Activated CD4-positive, alpha-beta memory T cell treated with anti-CD3 and anti-CD28 coated beads, Interleukin-2, amount 10 ng/mL, durations not matched to agents 7 days and 5 days (primary cell): ENCODE data around the gene ARID5A. TPM values are rescaled to one million over a fixed set of nuclear protein-coding genes. Genes with fewer than 3 reads are reported as not detected.
A peak's percentile ranks its signal among the peaks of the same experiment; 100 is the strongest.

Source experiments
- CTCF ChIA-PET: fragments of 350-600 bp; sonication (Branson Sonifier 250); formaldehyde crosslinking; loops from one replicate; lab custom pipeline; 2021; ENCODE audit warnings: antibody characterized with exemption, inconsistent platforms; lab: Charles Lee
- POLR2A ChIA-PET: fragments of 350-600 bp; sonication (Branson Sonifier 250); formaldehyde crosslinking; loops from one replicate; lab custom pipeline; 2021; ENCODE audit warnings: antibody characterized with exemption; lab: Charles Lee
- DNase-seq: peaks from one replicate; pipeline ENCODE4 v3.0.0-alpha.2; 2020
- H3K27ac Mint-ChIP-seq: one replicate; pipeline ENCODE4 v1.8.0; 2021; ENCODE audit warnings: mild to moderate bottlenecking, mixed read lengths
- H3K27me3 Mint-ChIP-seq: one replicate; pipeline ENCODE4 v1.8.0; 2021; ENCODE audit warnings: mixed read lengths
- H3K36me3 Mint-ChIP-seq: one replicate; pipeline ENCODE4 v1.8.0; 2021; ENCODE audit warnings: low read depth, mixed read lengths
- H3K4me1 Mint-ChIP-seq: one replicate; pipeline ENCODE4 v1.8.0; 2021; ENCODE audit warnings: mixed read lengths
- H3K4me3 Mint-ChIP-seq: one replicate; pipeline ENCODE4 v1.8.0; 2021; ENCODE audit warnings: mild to moderate bottlenecking, mixed read lengths
- H3K9me3 Mint-ChIP-seq: one replicate; pipeline ENCODE4 v1.8.0; 2021; ENCODE audit warnings: mixed read lengths
- total RNA-seq, 2 experiments: library from RNA; stranded (reverse); gene quantifications; one replicate each; pipeline ENCODE4 v1.2.3, GENCODE V29; 2021

Gene ARID5A
- total RNA-seq, 2 experiments from 2014 or later = 80.0 to 86.8 TPM

DNA sequence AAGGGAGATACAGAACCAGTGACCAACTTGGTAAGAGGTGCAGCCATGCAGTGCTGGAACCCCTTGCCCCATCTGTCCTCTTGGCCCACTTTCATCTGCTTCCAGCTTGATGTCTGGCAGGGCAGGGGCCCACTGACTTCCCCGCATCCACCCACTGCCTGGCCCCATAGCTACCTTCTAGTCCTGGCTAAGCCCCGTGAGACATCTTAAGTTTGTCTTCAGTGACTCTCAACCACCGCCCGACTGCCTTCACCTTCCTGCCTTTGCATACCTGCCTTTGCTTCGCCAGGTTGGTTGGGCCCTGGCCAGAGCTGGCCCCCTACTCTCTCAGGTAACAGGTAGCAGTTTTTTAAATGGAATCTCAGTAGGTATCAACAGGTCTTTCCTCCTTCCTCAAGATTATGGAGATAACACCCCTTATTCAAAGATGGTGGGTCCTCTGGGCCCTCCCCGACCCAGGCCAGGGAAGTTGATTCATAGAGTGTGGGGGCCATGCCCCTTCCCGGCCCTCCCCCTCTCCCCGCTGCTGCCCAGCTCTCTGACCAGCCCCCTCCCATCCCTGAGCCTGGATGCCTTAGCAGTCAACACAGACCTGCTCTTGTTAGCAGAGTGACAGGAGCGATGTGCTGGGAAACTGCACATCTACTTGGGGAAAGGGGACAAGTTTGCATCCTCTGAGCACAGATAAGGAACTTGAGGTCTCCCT lies 2.8 kb downstream of the ARID5A start:
- H3K4me3 Mint-ChIP-seq = peak overlapping the region; percentile 90
- POLR2A ChIA-PET = interaction anchor here (1.0 to 8.2 kb wide), 12 partner anchors 8 to 318 kb away, joined by 3 to 221 read pairs (median 14); partner anchors contain the start of genes ITPRIPL1 and KANSL3
- peaks cover 3% of the 10 kb centered on the region for H3K27me3 Mint-ChIP-seq
- H3K27ac Mint-ChIP-seq = peak overlapping the region; percentile 97
- CTCF ChIA-PET = interaction anchor here (0.6 to 6.2 kb wide), 7 partner anchors 8 to 573 kb away, joined by 3 to 63 read pairs (median 4); partner anchors contain the start of gene ANKRD36
- H3K36me3 Mint-ChIP-seq = peaks cover 65% of the 10 kb centered on the region
- no peak for DNase-seq
- peaks cover 68% of the 10 kb centered on the region for H3K4me1 Mint-ChIP-seq
- no peaks in the 10 kb centered on the region for H3K9me3 Mint-ChIP-seq

DNA sequence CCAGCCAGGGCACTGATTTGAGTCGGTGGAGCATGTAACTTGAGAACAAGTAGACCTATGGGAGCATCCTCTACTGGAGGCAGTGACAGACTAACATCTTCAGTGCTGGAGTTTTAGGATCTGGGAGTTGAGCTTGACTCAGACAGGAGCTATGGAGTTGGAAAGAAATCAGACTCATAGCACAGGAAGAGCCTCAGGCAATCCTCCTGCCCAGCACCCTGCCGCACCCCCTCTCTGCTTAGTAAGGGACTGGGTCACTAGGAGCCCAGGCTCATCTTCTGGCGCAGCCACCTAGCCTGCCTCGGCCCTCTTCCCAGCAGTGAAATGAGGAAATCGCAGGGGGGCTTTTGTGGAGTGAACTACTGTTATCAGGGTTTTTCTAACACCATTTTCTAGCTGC lies 3.6 kb downstream of the ARID5A start:
- Mint-ChIP-seq H3K36me3 (peaks cover 71% of the 10 kb centered on the region), H3K9me3 (no peaks in the 10 kb centered on the region), H3K4me1 (peaks cover 71% of the 10 kb centered on the region), H3K27ac (no peak overlapping the region), H3K27me3 (peaks cover 2% of the 10 kb centered on the region), H3K4me3 (peak overlapping the region; percentile 90)
- DNase-seq = no peak
- ChIA-PET POLR2A (interaction anchor here (1.3 to 8.2 kb wide), 5 partner anchors 7 to 97 kb away, joined by 3 to 221 read pairs (median 41); partner anchors contain the start of gene KANSL3), CTCF (interaction anchor here (0.6 to 6.2 kb wide), 4 partner anchors 9 to 133 kb away, joined by 3 to 63 read pairs (median 9); no protein-coding TSS in a partner anchor)

DNA sequence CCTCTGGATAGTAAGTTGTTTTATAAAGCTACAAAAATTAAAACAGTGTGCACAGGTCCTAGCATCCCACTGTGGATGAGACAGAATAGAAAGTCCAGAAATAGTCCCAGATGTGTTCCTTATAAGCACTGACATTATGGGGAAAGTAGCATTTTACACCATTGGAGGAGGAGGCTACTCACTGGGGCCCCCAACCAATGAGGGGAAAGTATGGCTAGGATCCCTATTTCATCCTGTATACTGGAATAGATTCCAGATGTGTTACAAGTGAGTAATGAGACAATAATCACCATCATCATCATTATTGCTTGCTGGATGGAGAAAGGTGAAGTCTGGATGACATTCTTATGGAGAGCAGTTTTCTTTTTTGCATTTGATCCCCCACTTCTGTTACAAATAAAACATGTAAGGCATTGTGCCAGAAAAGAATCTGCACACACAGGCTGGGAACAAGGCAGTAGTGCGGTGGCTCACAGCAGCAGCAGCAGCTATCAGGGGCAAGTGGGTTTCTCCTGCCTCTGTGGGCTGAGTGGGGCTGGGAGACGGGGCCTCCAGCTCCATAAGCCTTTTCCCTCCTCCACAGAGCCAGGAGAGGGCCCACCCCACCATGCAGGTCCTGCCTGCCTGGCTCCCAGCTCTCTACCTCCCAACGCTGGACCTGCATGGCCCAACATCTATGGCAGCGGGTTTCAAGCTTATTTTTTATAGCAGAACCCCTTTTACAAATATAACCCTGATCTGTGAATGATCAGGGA lies 5.0 kb downstream of the ARID5A start:
- POLR2A ChIA-PET = interaction anchor here (1.3 to 8.2 kb wide), 3 partner anchors 11 to 56 kb away, joined by 3 to 221 read pairs (median 62); no protein-coding TSS in a partner anchor
- Mint-ChIP-seq H3K27ac (no peak overlapping the region), H3K4me1 (peaks cover 75% of the 10 kb centered on the region), H3K27me3 (peaks cover 2% of the 10 kb centered on the region), H3K36me3 (peaks cover 84% of the 10 kb centered on the region), H3K9me3 (peaks cover 2% of the 10 kb centered on the region), H3K4me3 (no peak overlapping the region)
- CTCF ChIA-PET = interaction anchor here (3.5 to 6.2 kb wide), 2 partner anchors 12 to 135 kb away, joined by 14 to 63 read pairs; no protein-coding TSS in a partner anchor
- DNase-seq = no peak

DNA sequence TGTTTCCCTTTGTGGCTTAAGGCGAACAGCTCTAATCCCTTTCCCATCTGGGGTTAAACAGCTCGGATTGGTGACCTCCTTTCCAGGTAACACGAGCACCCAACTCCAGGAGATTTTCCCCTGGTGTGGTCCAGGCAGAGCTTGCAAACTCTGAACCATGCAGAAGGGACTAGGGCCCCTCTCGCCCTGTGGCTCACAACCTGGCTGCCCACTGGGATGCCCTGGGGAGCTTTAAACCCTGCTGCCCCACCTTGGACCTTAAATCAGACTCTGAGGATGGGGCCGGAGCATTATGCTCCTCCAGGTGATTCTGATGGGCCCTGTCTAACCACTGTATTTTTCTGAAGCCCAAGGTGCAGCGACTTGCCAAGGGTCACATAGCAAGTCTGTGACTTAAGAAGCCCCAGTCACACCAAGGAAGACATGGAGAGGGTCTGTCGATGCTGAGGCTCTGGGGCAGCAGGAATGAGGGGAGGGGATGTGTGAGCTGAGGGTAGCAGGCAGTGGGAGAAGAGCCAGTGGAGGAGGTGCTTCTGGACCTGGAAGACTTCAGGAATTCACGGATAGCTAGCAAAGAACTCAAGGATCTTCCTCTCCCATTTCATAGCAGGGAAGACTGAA lies 5.9 kb downstream of the ARID5A start:
- Mint-ChIP-seq H3K36me3 (peaks cover 86% of the 10 kb centered on the region), H3K4me3 (no peak overlapping the region), H3K27me3 (peaks cover 2% of the 10 kb centered on the region), H3K4me1 (peaks cover 83% of the 10 kb centered on the region), H3K9me3 (peaks cover 2% of the 10 kb centered on the region), H3K27ac (no peak overlapping the region)
- ChIA-PET POLR2A (interaction anchor here (1.0 to 8.2 kb wide), 3 partner anchors 10 to 49 kb away, joined by 3 to 221 read pairs (median 62); no protein-coding TSS in a partner anchor), CTCF (interaction anchor here (3.5 to 6.2 kb wide), 2 partner anchors 11 to 136 kb away, joined by 14 to 63 read pairs; no protein-coding TSS in a partner anchor)
- DNase-seq = no peak

DNA sequence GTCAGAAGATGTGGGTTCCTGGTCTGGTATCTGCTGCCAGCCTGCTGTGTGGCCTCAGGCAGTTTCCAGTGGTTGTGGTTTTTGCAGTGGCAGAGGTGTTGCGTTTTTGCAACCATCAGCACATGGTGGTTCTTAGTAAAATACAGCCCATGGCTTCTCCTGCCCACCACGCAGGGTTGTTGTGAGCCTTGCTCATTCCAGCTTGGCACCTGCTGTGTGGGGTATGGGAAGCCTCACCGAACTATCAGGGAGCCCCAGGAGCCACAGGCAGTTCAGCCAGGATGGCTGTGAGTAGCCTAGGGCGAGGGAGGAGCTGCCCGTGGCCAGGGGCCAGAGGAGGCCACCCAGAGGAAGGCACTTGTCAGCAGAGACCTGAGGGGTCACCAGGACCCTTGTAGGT lies 9.8 kb downstream of the ARID5A start:
- peaks cover 2% of the 10 kb centered on the region for H3K27me3 Mint-ChIP-seq
- peaks cover 58% of the 10 kb centered on the region for H3K4me1 Mint-ChIP-seq
- ChIA-PET POLR2A (interaction anchor here (0.9 to 3.5 kb wide), 4 partner anchors 8 to 19 kb away, joined by 3 to 41 read pairs (median 6); partner anchors contain the start of gene ARID5A), CTCF (interaction anchor here (1.3 kb wide), 2 partner anchors 8 to 10 kb away, joined by 4 to 5 read pairs; no protein-coding TSS in a partner anchor)
- H3K36me3 Mint-ChIP-seq = peaks cover 73% of the 10 kb centered on the region
- H3K4me3 Mint-ChIP-seq = peak overlapping the region; percentile 28
- peak overlapping the region; percentile 61 for H3K27ac Mint-ChIP-seq
- peak; percentile 55 for DNase-seq
- peaks cover 2% of the 10 kb centered on the region for H3K9me3 Mint-ChIP-seq

DNA sequence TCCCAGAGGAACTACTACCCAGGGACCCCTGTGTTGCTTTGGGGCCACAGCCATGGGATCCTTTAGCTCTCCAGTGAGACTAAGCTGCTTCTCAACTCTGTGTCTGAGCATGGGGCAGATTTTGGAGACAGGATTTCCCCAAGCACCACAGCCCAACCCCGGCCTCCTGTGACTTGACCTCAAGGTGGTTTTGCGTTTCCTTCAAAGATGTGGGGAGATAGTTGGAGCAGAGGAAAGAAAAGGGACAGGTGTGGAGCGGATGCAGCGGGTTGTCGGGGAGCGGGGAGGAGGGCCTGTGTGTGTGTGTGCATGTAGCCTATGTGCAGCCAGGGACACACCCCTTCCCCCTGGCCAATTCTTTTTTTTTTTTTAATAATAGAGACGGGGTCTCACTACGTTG lies 10.2 kb downstream of the ARID5A start:
- H3K27ac Mint-ChIP-seq = peak overlapping the region; percentile 66
- ChIA-PET CTCF (interaction anchor here (1.3 kb wide), 2 partner anchors 9 kb away, joined by 4 to 5 read pairs; no protein-coding TSS in a partner anchor), POLR2A (interaction anchor here (0.9 to 3.5 kb wide), 4 partner anchors 8 to 20 kb away, joined by 3 to 41 read pairs (median 6); partner anchors contain the start of gene ARID5A)
- H3K36me3 Mint-ChIP-seq = peaks cover 68% of the 10 kb centered on the region
- DNase-seq = peak; percentile 54
- peaks cover 2% of the 10 kb centered on the region for H3K27me3 Mint-ChIP-seq
- H3K4me1 Mint-ChIP-seq = peaks cover 53% of the 10 kb centered on the region
- no peak overlapping the region for H3K4me3 Mint-ChIP-seq
- H3K9me3 Mint-ChIP-seq = peaks cover 2% of the 10 kb centered on the region

DNA sequence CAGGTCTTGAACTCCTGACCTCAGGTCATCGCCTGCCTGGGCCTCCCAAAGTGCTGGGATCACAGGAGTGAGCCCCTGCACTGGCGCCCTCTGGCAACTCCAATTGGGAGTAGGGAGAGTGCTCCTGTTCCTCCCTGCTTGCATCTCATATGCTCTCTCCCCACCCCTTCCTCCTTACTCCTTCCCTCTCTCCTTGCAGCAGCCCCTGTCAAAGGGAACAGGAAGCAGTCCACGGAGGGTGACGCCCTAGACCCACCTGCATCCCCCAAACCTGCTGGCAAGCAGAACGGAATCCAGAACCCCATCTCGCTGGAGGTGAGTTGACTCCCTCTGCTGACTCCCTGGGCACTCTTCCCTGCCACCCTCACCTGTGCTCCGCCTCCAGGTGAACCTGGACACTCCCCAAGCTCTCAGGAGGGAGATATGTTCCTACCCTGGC lies 10.7 kb downstream of the ARID5A start:
- Mint-ChIP-seq H3K27me3 (peaks cover 2% of the 10 kb centered on the region), H3K27ac (no peak overlapping the region), H3K4me1 (peaks cover 53% of the 10 kb centered on the region), H3K9me3 (peaks cover 2% of the 10 kb centered on the region), H3K36me3 (peaks cover 67% of the 10 kb centered on the region), H3K4me3 (no peak overlapping the region)
- no peak for DNase-seq
- POLR2A ChIA-PET = interaction anchor here (0.9 to 3.5 kb wide), 5 partner anchors 9 to 20 kb away, joined by 3 to 41 read pairs (median 5); partner anchors contain the start of gene ARID5A
- CTCF ChIA-PET = interaction anchor here (1.3 to 1.4 kb wide), 3 partner anchors 9 to 29 kb away, joined by 3 to 5 read pairs (median 4); no protein-coding TSS in a partner anchor

DNA sequence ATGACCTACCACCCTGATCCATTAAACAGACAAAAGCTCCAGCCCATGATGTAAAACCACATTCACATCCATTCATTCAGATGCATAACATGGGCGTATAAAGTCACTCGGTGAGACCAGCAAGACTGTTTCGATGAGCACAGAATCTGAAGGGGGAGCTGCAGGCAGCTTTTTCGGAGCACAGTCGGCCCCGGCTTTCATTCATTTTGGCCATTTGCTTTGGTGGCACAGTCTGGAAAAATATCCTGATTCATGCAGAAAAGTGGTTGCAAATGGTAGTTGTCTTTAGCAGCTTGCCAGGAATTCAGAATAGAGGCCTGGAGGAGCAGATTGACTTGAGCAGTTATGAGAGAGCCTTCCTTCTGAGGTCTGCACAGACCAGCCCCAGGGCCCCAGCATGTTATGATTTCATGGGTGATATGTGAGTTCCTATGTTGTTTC lies 11.2 kb downstream of the ARID5A start:
- H3K27me3 Mint-ChIP-seq = no peaks in the 10 kb centered on the region
- peaks cover 2% of the 10 kb centered on the region for H3K9me3 Mint-ChIP-seq
- ChIA-PET CTCF (interaction anchor here (0.7 to 3.6 kb wide), 4 partner anchors 10 to 38 kb away, joined by 3 to 15 read pairs (median 3); partner anchors contain the start of gene ARID5A), POLR2A (interaction anchor here (0.7 to 3.5 kb wide), 4 partner anchors 9 to 24 kb away, joined by 4 to 41 read pairs (median 6); partner anchors contain the start of gene ARID5A)
- peaks cover 49% of the 10 kb centered on the region for H3K4me1 Mint-ChIP-seq
- H3K36me3 Mint-ChIP-seq = peaks cover 64% of the 10 kb centered on the region
- no peak overlapping the region for H3K4me3 Mint-ChIP-seq
- DNase-seq = no peak
- no peak overlapping the region for H3K27ac Mint-ChIP-seq

DNA sequence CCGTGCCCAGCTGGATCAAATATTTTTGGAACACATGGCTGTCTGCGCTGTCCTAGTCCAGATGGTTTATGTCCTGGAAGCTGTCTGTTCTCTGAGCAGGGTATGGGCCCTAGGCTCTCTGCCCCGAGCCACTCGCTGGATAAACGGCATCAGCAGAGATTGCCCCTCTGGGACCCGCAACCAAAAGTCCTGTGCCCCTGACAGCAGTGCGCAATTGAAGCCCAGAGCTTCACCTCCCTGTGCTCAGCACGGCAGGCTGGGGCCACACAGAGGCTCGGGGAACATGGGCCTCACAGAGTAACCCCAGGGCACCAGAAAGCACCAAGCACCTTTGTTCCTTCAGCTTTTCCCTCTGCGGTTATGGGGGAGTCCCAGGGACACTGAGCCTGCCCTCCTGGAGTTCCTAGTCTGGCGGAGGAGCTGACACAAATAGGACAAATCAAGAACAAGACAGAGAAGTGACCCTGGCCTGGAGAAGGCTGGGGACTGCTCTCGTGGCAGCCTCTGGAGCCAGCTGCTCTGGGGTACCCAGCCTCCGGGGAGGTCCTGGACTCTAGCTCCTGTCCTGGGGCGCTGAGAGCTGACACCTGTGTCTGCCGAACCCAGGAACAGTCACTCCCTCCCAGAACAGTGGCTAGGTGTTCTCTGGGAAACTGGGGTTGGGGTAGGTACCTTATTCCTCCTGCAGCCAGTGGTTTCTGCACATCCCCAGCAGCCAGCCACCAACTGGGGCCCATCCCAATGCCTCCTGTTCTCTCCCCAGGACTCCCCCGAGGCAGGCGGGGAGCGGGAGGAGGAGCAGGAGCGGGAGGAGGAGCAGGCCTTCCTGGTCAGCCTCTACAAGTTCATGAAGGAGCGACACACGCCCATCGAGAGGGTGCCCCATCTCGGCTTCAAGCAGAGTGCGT lies 12.3 kb downstream of the ARID5A start:
- no peak overlapping the region for H3K4me3 Mint-ChIP-seq

DNA sequence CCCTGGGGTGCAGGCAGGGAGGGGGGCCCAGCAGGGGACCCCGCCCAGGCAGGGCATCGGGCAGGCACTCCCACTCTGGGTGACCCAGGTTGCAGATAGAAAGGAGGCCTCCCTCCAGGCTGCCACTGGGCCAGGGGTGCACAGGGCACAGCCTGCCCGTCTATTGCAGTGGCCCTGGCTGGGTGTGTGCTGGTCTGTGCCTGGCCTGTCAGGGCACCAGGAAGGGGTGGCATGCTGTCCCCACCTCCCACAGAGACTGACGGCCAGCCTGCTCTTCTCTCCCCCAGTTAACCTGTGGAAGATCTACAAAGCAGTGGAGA lies 12.9 kb downstream of the ARID5A start:
- Mint-ChIP-seq H3K27me3 (no peaks in the 10 kb centered on the region), H3K27ac (no peak overlapping the region), H3K36me3 (peaks cover 52% of the 10 kb centered on the region), H3K4me3 (no peak overlapping the region), H3K4me1 (peaks cover 48% of the 10 kb centered on the region), H3K9me3 (peaks cover 2% of the 10 kb centered on the region)
- ChIA-PET POLR2A (interaction anchor here (0.7 to 6.6 kb wide), 3 partner anchors 10 to 21 kb away, joined by 3 to 62 read pairs (median 41); partner anchors contain the start of gene ARID5A), CTCF (interaction anchor here (1.0 to 3.6 kb wide), 3 partner anchors 12 to 38 kb away, joined by 3 to 15 read pairs (median 3); partner anchors contain the start of gene ARID5A)
- DNase-seq = no peak

More for the DNA sequence above, 12.3 kb downstream of the ARID5A start:
- Mint-ChIP-seq H3K27me3 (no peaks in the 10 kb centered on the region), H3K4me1 (peaks cover 48% of the 10 kb centered on the region), H3K27ac (no peak overlapping the region), H3K36me3 (peaks cover 58% of the 10 kb centered on the region), H3K9me3 (peaks cover 2% of the 10 kb centered on the region)
- ChIA-PET CTCF (interaction anchor here (0.5 to 3.6 kb wide), 5 partner anchors 11 to 309 kb away, joined by 3 to 15 read pairs (median 3); partner anchors contain the start of genes ANKRD39 and ARID5A), POLR2A (interaction anchor here (1.0 to 3.5 kb wide), 3 partner anchors 8 to 22 kb away, joined by 3 to 41 read pairs (median 4); partner anchors contain the start of gene ARID5A)
- no peak for DNase-seq
